Measurements from ENCODE around the gene NAT8L.

Gene NAT8L

DNA sequence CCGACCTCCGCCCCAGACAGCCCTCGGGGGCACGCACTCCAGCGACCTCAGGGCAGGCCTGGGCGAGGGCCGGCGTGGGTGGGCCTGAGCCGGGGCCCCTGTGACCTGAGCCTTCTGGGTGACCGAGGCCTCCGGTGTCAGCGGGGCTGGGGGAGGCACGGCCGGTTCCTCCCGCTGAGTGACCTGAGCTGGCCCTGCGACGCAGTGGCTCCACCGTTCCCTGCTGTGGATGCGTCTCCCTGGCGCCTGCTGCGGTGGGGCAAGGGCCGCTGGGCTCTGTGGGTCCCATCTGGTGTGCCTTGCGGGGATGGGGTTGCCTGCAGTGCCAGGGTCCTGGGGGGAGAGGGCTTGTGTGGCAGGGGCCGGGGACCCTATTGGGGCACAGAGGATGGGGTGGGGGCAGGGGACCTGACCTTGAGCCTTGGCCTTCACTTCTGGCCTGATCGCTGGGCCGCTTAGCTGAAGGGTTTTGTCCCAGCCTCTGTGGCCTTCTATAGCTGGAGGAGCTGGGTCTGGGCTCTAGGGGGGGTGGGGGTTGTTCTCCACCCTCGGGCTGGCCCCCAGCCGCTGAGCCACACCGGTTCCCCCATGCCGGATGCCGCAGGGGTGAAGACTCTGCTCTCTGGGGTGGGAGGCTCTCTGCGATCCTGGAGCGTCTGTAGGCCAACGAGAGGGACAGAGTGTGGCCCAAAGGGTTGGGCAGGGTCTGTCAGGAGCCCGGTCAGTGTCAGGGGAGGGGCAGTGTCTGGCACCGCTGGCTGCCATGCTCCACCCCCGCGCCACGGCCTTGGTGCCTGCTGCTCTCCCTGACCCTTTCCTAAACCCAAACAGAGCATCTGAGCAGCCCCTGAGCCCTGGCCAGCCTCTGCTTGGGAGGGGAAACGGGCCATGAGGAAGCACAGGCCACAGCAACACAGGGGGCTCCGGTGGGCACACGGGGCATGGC is 2.3 kb downstream of the NAT8L start:
- no peak for DNase-seq (ENCODE audit: low read depth)
- no peak overlapping the region for H3K4me3 ChIP-seq (ENCODE audit: low read depth, low read length)
- TF ChIP-seq, protein P1, sequence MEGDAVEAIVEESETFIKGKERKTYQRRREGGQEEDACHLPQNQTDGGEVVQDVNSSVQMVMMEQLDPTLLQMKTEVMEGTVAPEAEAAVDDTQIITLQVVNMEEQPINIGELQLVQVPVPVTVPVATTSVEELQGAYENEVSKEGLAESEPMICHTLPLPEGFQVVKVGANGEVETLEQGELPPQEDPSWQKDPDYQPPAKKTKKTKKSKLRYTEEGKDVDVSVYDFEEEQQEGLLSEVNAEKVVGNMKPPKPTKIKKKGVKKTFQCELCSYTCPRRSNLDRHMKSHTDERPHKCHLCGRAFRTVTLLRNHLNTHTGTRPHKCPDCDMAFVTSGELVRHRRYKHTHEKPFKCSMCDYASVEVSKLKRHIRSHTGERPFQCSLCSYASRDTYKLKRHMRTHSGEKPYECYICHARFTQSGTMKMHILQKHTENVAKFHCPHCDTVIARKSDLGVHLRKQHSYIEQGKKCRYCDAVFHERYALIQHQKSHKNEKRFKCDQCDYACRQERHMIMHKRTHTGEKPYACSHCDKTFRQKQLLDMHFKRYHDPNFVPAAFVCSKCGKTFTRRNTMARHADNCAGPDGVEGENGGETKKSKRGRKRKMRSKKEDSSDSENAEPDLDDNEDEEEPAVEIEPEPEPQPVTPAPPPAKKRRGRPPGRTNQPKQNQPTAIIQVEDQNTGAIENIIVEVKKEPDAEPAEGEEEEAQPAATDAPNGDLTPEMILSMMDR (IDR thresholded peaks at IDR 0.05; ENCODE audit: low read depth, low read length, missing control alignments) = no peak
- in situ Hi-C loops (cut with HindIII; ENCODE audit: low sequenced_read_pairs) = no loop called here

DNA sequence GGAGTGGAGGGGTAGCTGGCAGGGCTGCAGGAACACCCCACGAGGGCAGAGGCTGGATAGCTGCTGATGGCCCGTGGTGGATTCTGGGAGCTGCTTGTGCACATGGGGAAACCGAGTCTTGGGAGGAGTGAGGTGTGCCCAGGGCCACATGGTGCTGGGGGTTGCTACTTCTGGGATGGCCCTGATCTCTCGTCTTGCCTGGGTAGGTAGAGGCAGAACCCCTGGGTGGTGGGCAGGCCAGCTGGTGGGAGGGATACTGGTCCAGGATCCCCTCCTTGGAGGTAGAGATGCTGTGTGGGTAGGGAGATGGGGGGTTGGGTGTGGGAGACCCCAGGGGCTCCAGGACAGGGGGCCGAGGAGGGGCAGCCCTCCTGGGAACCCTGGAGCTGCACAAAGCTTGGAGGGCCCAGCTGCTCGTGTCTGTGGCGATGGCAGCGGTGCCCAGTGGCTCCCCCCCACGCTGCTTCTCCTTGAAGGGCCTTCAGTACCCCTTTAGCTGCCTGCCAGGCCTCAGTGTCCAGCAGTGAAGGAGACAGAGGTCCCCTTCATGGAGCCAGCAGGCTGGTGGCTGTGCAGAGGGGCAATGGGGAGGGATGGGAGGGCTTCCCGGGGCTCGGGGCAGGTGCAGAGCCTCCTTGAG is 3.2 kb downstream of the NAT8L start:
- TF ChIP-seq, protein P1 (IDR thresholded peaks at IDR 0.05; ENCODE audit: low read depth, low read length, missing control alignments) = no peak
- no peak for DNase-seq (ENCODE audit: low read depth)
- in situ Hi-C loops (cut with HindIII; ENCODE audit: low sequenced_read_pairs) = no loop called here
- no peak overlapping the region for H3K4me3 ChIP-seq (ENCODE audit: low read depth, low read length)

DNA sequence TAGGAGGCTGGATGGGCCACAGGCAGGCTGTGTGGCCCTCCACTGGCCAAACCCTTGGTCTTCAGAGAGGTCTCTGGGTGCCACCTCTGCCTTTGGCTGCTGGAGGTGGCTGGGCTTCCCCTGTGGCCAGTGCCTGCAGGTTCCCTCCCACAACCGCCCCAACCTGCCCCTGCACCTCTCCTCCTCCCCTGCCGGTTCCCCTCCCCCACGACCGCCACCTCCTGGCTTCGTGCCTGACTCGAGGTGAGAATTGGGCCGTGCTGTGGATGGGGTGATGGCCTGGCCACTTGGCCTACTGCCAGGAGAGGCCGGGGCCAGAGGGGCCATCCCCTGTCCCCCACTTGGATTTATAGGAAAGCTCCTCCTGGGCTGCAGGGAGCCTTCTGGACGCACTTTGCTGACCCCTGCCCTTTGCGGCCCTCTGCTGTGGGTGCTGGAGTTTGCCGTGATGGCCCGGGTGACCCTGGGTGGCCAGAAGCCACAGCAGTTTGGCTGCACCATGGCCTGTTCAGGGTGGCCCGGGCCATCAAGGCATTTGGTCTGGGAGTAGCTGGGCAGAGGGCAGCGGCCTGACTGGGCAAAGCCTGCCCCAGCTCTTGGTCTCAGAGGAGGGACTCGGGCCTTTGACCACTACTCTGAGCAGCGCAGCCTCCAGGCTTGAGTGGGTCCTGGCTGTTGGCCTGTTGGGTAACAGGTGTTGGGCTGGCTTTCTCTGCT is 3.8 kb downstream of the NAT8L start:
- H3K4me3 ChIP-seq (ENCODE audit: low read depth, low read length) = no peak overlapping the region
- no peak for DNase-seq (ENCODE audit: low read depth)
- TF ChIP-seq, protein P1 (IDR thresholded peaks at IDR 0.05; ENCODE audit: low read depth, low read length, missing control alignments) = no peak
- in situ Hi-C loops (cut with HindIII; ENCODE audit: low sequenced_read_pairs) = no loop called here

DNA sequence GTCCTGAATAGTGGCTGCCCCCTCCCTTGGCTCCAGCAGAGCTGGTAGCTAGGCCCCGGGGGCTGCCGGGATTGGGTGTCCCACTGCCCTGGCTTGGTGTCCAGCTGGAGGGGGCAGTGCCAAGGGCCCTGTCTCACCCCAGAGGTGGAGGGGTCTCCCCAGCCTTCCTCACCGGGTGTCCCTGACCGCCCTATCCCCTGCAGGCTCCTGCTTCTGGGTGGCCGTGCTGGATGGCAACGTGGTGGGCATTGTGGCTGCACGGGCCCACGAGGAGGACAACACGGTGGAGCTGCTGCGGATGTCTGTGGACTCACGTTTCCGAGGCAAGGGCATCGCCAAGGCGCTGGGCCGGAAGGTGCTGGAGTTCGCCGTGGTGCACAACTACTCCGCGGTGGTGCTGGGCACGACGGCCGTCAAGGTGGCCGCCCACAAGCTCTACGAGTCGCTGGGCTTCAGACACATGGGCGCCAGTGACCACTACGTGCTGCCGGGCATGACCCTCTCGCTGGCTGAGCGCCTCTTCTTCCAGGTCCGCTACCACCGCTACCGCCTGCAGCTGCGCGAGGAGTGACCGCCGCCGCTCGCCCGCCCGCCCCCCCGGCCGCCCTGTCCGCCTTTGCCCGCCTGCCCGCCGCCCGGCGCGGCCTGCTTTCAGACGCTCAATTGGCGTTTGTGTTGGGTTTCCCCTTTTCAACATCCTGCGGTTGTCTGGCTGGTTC is 4.6 kb downstream of the NAT8L start:
- H3K4me3 ChIP-seq (ENCODE audit: low read depth, low read length) = no peak overlapping the region
- no peak for DNase-seq (ENCODE audit: low read depth)
- TF ChIP-seq, protein P1 (IDR thresholded peaks at IDR 0.05; ENCODE audit: low read depth, low read length, missing control alignments) = no peak
- in situ Hi-C loops (cut with HindIII; ENCODE audit: low sequenced_read_pairs) = no loop called here

DNA sequence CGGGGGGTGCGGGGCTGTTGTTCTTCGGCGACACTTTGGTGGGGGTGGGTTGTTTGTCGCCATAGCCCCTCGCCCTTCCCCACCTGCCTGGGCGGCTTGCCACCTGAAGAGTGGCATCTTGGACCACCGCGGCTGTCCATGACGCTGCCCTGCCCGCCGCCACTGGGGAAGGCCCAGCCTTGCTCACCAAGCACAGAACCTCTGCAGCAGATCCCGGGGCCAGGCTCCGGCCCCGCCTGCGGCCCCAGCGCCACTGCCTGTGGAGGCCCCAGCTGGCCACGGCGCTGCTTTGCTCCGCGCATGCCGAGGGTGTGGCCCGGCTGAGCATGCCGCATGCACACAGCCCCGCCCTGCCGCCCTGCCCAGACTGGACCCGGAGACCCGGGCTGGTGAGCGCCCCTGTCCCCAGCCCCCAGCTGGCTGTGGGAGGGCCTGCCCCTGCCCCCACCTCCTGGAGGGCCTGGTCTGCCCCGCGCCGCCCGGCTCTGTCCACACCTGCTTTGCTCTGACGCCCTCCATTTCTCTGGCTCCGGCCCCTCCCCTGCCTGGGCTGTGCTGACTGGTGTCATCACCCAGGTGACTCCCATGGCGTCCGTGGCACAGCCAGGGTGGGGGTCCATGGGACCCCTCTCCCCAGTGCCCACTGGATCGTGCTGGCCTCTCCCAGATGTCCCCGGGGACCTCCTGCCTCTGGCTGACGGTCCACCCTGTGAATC is 5.3 kb downstream of the NAT8L start:
- no peak overlapping the region for H3K4me3 ChIP-seq (ENCODE audit: low read depth, low read length)

More for the DNA sequence above, 5.3 kb downstream of the NAT8L start:
- TF ChIP-seq, protein P1 (IDR thresholded peaks at IDR 0.05; ENCODE audit: low read depth, low read length, missing control alignments) = no peak
- in situ Hi-C loops (cut with HindIII; ENCODE audit: low sequenced_read_pairs) = no loop called here
- DNase-seq (ENCODE audit: low read depth) = no peak
